ENCODE results near the gene CCBE1.

CCBE1 gene

GRCh38 chr18:59469463-59470180 lies 227.6 kb downstream of the CCBE1 start:
- no peak overlapping the region for H3K4me3 ChIP-seq (replicated peaks in 1 of 2; ENCODE audit: low read depth in 2 of 2, low read length in 2 of 2)
- TF ChIP-seq, protein P1, sequence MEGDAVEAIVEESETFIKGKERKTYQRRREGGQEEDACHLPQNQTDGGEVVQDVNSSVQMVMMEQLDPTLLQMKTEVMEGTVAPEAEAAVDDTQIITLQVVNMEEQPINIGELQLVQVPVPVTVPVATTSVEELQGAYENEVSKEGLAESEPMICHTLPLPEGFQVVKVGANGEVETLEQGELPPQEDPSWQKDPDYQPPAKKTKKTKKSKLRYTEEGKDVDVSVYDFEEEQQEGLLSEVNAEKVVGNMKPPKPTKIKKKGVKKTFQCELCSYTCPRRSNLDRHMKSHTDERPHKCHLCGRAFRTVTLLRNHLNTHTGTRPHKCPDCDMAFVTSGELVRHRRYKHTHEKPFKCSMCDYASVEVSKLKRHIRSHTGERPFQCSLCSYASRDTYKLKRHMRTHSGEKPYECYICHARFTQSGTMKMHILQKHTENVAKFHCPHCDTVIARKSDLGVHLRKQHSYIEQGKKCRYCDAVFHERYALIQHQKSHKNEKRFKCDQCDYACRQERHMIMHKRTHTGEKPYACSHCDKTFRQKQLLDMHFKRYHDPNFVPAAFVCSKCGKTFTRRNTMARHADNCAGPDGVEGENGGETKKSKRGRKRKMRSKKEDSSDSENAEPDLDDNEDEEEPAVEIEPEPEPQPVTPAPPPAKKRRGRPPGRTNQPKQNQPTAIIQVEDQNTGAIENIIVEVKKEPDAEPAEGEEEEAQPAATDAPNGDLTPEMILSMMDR (IDR thresholded peaks at IDR 0.05; ENCODE audit: low read depth, low read length), result no peak
- no peak for DNase-seq (ENCODE audit: low read depth in 2 of 2)

DNA sequence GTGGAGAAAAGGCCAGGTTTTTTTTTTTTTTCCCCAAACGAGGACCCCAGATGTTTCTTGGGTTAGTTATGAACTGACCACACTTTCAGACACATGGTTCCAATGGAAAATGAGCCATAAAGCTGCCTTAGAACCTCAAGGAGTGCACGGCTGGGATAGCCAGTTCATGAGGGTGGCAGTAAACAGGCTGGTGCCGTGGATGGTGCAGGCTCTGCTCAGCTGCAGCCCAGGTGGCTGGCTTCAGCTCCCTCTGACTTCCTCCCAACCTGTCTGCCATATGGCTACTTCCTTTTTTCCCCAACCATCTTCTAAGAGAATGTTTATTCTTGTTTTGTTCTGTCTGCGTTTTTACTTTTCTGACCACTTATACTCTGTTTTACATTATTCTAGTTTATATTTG lies 228.4 kb downstream of the CCBE1 start:
- TF ChIP-seq, protein P1 (IDR thresholded peaks at IDR 0.05; ENCODE audit: low read depth, low read length), result no peak
- no peak overlapping the region for H3K4me3 ChIP-seq (replicated peaks in 1 of 2; ENCODE audit: low read depth in 2 of 2, low read length in 2 of 2)
- no peak for DNase-seq (ENCODE audit: low read depth in 2 of 2)

GRCh38 chr18:59467497-59467896 lies 229.7 kb downstream of the CCBE1 start:
- TF ChIP-seq, protein P1 (IDR thresholded peaks at IDR 0.05; ENCODE audit: low read depth, low read length), result no peak
- H3K4me3 ChIP-seq (replicated peaks in 1 of 2; ENCODE audit: low read depth in 2 of 2, low read length in 2 of 2), result no peak overlapping the region
- DNase-seq (ENCODE audit: low read depth in 2 of 2), result no peak

DNA sequence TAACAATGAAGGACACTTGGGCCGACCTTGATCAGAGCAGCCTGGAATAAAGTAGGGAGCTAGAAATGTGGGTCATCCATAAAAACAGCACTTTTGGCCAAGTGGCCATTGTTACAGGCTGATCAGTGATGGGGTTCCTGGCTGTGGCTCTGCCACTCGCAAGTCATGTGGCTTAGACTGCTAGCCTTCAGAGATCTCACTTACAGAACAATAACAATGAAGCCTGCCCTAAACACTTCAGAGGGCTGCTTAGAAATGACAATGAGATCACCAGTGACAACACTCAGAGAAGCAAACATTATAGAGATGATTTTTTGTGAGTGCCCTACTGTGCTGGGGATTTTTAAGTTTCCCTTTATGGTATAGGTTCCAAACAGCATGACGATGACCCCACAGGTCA lies 230.2 kb downstream of the CCBE1 start:
- no peak for DNase-seq (ENCODE audit: low read depth in 2 of 2)
- no peak overlapping the region for H3K4me3 ChIP-seq (replicated peaks in 1 of 2; ENCODE audit: low read depth in 2 of 2, low read length in 2 of 2)
- TF ChIP-seq, protein P1 (IDR thresholded peaks at IDR 0.05; ENCODE audit: low read depth, low read length), result no peak

GRCh38 chr18:59464486-59464885 lies 232.7 kb downstream of the CCBE1 start:
- TF ChIP-seq, protein P1 (IDR thresholded peaks at IDR 0.05; ENCODE audit: low read depth, low read length), result no peak
- DNase-seq (ENCODE audit: low read depth in 2 of 2), result no peak
- H3K4me3 ChIP-seq (replicated peaks in 1 of 2; ENCODE audit: low read depth in 2 of 2, low read length in 2 of 2), result no peak overlapping the region

GRCh38 chr18:59461171-59461570 lies 236.1 kb downstream of the CCBE1 start:
- DNase-seq (ENCODE audit: low read depth in 2 of 2), result no peak
- no peak overlapping the region for H3K4me3 ChIP-seq (replicated peaks in 1 of 2; ENCODE audit: low read depth in 2 of 2, low read length in 2 of 2)
- TF ChIP-seq, protein P1 (IDR thresholded peaks at IDR 0.05; ENCODE audit: low read depth, low read length), result no peak

DNA sequence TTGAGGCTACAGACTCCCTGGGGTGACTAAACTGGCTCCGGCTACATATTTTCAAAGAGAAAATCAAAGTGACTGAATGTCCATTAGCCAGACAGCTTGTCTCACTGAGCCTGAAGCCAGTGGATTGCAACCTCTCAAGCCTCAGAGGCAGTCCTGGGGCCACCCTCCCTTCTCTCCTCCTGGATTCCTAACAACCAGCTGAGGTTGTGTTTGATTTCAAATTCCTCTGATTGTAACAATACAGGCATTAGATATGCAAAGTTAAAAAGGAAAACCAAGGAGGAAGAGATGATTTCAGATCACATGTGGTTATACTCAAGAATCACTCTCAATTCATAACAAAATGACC lies 237.2 kb downstream of the CCBE1 start:
- H3K4me3 ChIP-seq (replicated peaks in 1 of 2; ENCODE audit: low read depth in 2 of 2, low read length in 2 of 2), result no peak overlapping the region
- DNase-seq (ENCODE audit: low read depth in 2 of 2), result peak in 1 of 2 donors; percentile 47
- TF ChIP-seq, protein P1 (IDR thresholded peaks at IDR 0.05; ENCODE audit: low read depth, low read length), result no peak

Measured in cardiac fibroblast (primary cell).